HepG2 (cell line): ENCODE data around the gene PRSS21. TPM values are rescaled to one million over a fixed set of nuclear protein-coding genes. Genes with fewer than 3 reads are reported as not detected.

Source experiments
- ATF7-NPFF ChIP-seq: sonication (generic); formaldehyde crosslinking; IDR thresholded peaks from 2 replicates; pipeline ENCODE4 v1.8.1; 2023; ENCODE audit warnings: mild to moderate bottlenecking, low read depth, missing genetic modification reagents, moderate library complexity
- ATRX ChIP-seq: sonication (generic); formaldehyde crosslinking; IDR thresholded peaks from 2 replicates; pipeline ENCODE4 v1.4.0; 2020; ENCODE audit warnings: missing genetic modification reagents, borderline replicate concordance
- CBFB ChIP-seq: sonication (generic); formaldehyde crosslinking; IDR thresholded peaks from 2 replicates; pipeline ENCODE4 v1.4.0; 2020; ENCODE audit warnings: missing genetic modification reagents
- DNMT3B ChIP-seq: conservative IDR thresholded peaks from 2 replicates; pipeline ENCODE4 v1.6.1; 2016; ENCODE audit warnings: missing biosample characterization, control low read depth
- GABPA ChIP-seq, 2 experiments: IDR thresholded peaks; 2 replicates each; pipeline ENCODE4 v1.6.1; 2011 to 2016; ENCODE audit warnings: low read depth in 2 of 2, low read length in 1 of 2, missing biosample characterization in 1 of 2, missing genetic modification characterization in 1 of 2
- KLF16 ChIP-seq, 2 experiments: sonication (generic) in 1 of 2; formaldehyde crosslinking in 1 of 2; IDR thresholded peaks; 2 replicates each; pipeline versions ENCODE4 v1.6.1 to v1.8.0; 2016 to 2023; ENCODE audit warnings: missing genetic modification reagents in 2 of 2, missing compliant biosample characterization in 1 of 2
- MAFG ChIP-seq: sonication (generic); formaldehyde crosslinking; IDR thresholded peaks from 2 replicates; pipeline ENCODE4 v1.5.1; 2020; ENCODE audit warnings: mild to moderate bottlenecking, missing genetic modification reagents
- MEIS1 ChIP-seq: sonication (generic); formaldehyde crosslinking; IDR thresholded peaks from 2 replicates; pipeline ENCODE4 v1.9.0; 2021; ENCODE audit warnings: mild to moderate bottlenecking, missing genetic modification reagents, moderate library complexity, borderline replicate concordance
- NR3C1 ChIP-seq: sonication (generic); formaldehyde crosslinking; IDR thresholded peaks from 2 replicates; pipeline ENCODE4 v1.4.0; 2020; ENCODE audit warnings: missing genetic modification reagents
- TCF12 ChIP-seq, 2 experiments: fragments of 450-650 bp in 1 of 2; sonication (generic) in 1 of 2; formaldehyde crosslinking in 1 of 2; IDR thresholded peaks; 2 replicates each; pipeline versions ENCODE4 v1.6.1 to v1.8.0; 2017 to 2022; ENCODE audit warnings: antibody characterized with exemption in 1 of 2, mild to moderate bottlenecking in 1 of 2, missing genetic modification reagents in 1 of 2, moderate library complexity in 1 of 2
- TMF1 ChIP-seq: sonication (generic); formaldehyde crosslinking; IDR thresholded peaks from 2 replicates; pipeline ENCODE4 v1.8.1; 2022; ENCODE audit warnings: low read depth, missing genetic modification reagents
- ZBTB21 ChIP-seq: sonication (generic); formaldehyde crosslinking; IDR thresholded peaks from 2 replicates; pipeline ENCODE4 v1.4.0; 2020; ENCODE audit warnings: missing genetic modification reagents
- ZNF292 ChIP-seq: sonication (generic); formaldehyde crosslinking; IDR thresholded peaks from 2 replicates; pipeline ENCODE4 v1.8.1; 2022; ENCODE audit warnings: mild to moderate bottlenecking, low read depth, missing genetic modification reagents, borderline replicate concordance
- ZNF296 ChIP-seq: sonication (generic); formaldehyde crosslinking; conservative IDR thresholded peaks from 2 replicates; pipeline ENCODE4 v1.5.0; 2020; ENCODE audit warnings: mild to moderate bottlenecking, missing genetic modification reagents
- ZNF367 ChIP-seq: sonication (generic); formaldehyde crosslinking; IDR thresholded peaks from 2 replicates; pipeline ENCODE4 v1.4.0; 2020; ENCODE audit warnings: missing genetic modification reagents, borderline replicate concordance
- ZNF549 ChIP-seq: sonication (generic); formaldehyde crosslinking; IDR thresholded peaks from 2 replicates; pipeline ENCODE4 v1.5.0; 2020; ENCODE audit warnings: missing genetic modification reagents
- ZNF564 ChIP-seq: sonication (generic); formaldehyde crosslinking; IDR thresholded peaks from 2 replicates; pipeline ENCODE4 v1.8.1; 2023; ENCODE audit warnings: mild to moderate bottlenecking, missing genetic modification reagents
- ZSCAN21 ChIP-seq: sonication (generic); formaldehyde crosslinking; IDR thresholded peaks from 2 replicates; pipeline ENCODE4 v1.8.0; 2022; ENCODE audit warnings: mild to moderate bottlenecking, missing genetic modification reagents, moderate library complexity, borderline replicate concordance
- polyA plus RNA-seq, 8 experiments: library from polyadenylated mRNA; depleted of rRNA in 3 of 8; stranded (reverse) in 7 of 8; unstranded in 1 of 8; fragments of >200 nt; fragmentation: Illumina TruSeq in 4 of 8; extraction: Trizol in 4 of 8; gene quantifications; 2 replicates each; pipeline versions ENCODE4 v1.2.1 to v1.2.3, GENCODE V29; 2011 to 2016; ENCODE audit warnings: low read depth in 4 of 8, missing spikeins in 1 of 8, mixed read lengths in 1 of 8; ENCODE audit not compliant: insufficient read depth in 1 of 8
- total RNA-seq, 5 experiments: library from RNA; depleted of rRNA; stranded (reverse); fragments of >200 nt; fragmentation: Illumina TruSeq; extraction: Trizol; gene quantifications; 2 replicates each; pipeline ENCODE4 v1.2.3, GENCODE V29; 2016; ENCODE audit warnings: low read depth in 1 of 5
- TF ChIP-seq, protein P1 (sequence below): sonication (generic); formaldehyde crosslinking; IDR thresholded peaks from 2 replicates; pipeline ENCODE4 v1.5.0; 2020; ENCODE audit warnings: mild to moderate bottlenecking, missing genetic modification reagents, moderate library complexity
- TF ChIP-seq, protein P2 (sequence below): sonication (generic); formaldehyde crosslinking; IDR thresholded peaks from 2 replicates; pipeline ENCODE4 v1.4.0; 2020; ENCODE audit warnings: mild to moderate bottlenecking, missing genetic modification reagents
- TF ChIP-seq, protein P3 (sequence below): sonication (generic); formaldehyde crosslinking; IDR thresholded peaks from 2 replicates; pipeline ENCODE4 v1.4.0; 2020; ENCODE audit warnings: missing genetic modification reagents, borderline replicate concordance
- TF ChIP-seq, protein P4 (sequence below): sonication (generic); formaldehyde crosslinking; IDR thresholded peaks from 2 replicates; pipeline ENCODE4 v1.4.0; 2020; ENCODE audit warnings: mild to moderate bottlenecking, missing genetic modification reagents

PRSS21 gene
- total and polyA plus RNA-seq, 2 of the 13 experiments (the other 11 are each of a cell fraction or from before 2014, with no cell fraction given): not detected

DNA sequence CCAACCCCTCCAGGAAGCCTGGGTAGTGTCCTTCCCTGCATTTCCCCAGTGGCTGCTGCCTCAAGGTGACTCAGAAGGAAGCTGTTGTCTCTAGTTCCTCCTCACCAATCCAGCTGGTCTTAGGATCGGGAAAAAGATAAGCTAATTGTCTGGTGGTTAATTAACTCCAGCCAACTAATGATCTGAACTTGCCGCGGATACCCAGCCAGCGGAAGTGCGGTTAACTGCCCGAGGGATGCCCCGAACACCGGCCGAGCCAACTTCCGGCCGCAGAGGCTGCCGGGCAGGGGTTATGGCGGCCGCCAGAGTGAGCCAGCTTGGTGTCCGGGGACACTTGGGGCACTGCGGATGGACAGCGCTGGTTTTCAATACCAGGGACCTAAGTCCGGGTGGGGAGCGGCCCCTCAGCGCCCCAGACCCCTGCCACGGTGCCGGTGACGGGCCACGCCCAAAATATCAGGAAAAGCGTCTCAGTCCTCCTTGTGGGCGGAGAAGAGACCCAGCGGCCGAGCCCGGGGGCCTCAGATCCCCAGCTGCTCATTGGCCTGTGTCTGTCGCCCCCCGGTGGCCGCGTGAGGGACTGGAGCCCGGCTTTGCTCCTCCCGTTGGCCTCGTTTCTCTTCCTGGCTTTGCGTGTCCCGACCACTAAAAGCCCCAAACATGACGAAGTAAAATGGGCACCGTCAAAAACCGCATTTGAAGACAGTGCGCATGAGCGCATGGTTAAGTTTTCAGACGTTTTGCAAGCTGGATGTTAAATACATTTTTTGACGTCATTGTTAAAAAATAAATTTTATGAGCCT, 51.2 kb downstream of the PRSS21 start (continued):
- TF ChIP-seq MEIS1 (CRISPR knock-in tag) (peak; percentile 38; the same call in 1 of the 2 replicates), NR3C1 (CRISPR knock-in tag) (no peak), KLF16 (CRISPR knock-in tag; IDR thresholded peaks at IDR 0.05) (peak in 1 of 2 experiments; percentile 88; a peak in 2 of 4 replicates), ZSCAN21 (0 out of 2 replicates have a peak, but pooled peaks have one; percentile 30), DNMT3B (CRISPR knock-in tag) (no peak), ZNF296 (CRISPR knock-in tag) (no peak), ATRX (CRISPR knock-in tag) (no peak), ZNF549 (CRISPR knock-in tag) (no peak; the same call in 1 of the 2 replicates), ATF7-NPFF (peak; percentile 48; the same call in 1 of the 2 replicates), TMF1 (CRISPR knock-in tag) (0 out of 2 replicates have a peak, but pooled peaks have one; percentile 69), ZBTB21 (CRISPR knock-in tag) (peak; percentile 73; the same call in 1 of the 2 replicates), ZNF292 (CRISPR knock-in tag) (0 out of 2 replicates have a peak, but pooled peaks have one; percentile 27), ZNF564 (CRISPR knock-in tag) (0 out of 2 replicates have a peak, but pooled peaks have one; percentile 60), MAFG (CRISPR knock-in tag) (no peak), TCF12 (IDR thresholded peaks at IDR 0.05) (no peak), TCF12 (CRISPR knock-in tag; IDR thresholded peaks at IDR 0.05) (0 out of 2 replicates have a peak, but pooled peaks have one; percentile 29), ZNF367 (0 out of 2 replicates have a peak, but pooled peaks have one; percentile 25), GABPA (IDR thresholded peaks at IDR 0.05; ENCODE audit: low read depth, low read length) (peak; percentile 90), GABPA (CRISPR knock-in tag; IDR thresholded peaks at IDR 0.05; ENCODE audit: low read depth) (peak; percentile 98), CBFB (CRISPR knock-in tag) (peak; percentile 82; the same call in 1 of the 2 replicates)
- TF ChIP-seq, protein P1, sequence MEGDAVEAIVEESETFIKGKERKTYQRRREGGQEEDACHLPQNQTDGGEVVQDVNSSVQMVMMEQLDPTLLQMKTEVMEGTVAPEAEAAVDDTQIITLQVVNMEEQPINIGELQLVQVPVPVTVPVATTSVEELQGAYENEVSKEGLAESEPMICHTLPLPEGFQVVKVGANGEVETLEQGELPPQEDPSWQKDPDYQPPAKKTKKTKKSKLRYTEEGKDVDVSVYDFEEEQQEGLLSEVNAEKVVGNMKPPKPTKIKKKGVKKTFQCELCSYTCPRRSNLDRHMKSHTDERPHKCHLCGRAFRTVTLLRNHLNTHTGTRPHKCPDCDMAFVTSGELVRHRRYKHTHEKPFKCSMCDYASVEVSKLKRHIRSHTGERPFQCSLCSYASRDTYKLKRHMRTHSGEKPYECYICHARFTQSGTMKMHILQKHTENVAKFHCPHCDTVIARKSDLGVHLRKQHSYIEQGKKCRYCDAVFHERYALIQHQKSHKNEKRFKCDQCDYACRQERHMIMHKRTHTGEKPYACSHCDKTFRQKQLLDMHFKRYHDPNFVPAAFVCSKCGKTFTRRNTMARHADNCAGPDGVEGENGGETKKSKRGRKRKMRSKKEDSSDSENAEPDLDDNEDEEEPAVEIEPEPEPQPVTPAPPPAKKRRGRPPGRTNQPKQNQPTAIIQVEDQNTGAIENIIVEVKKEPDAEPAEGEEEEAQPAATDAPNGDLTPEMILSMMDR (CRISPR knock-in tag): peak; percentile 97
- TF ChIP-seq, protein P2, sequence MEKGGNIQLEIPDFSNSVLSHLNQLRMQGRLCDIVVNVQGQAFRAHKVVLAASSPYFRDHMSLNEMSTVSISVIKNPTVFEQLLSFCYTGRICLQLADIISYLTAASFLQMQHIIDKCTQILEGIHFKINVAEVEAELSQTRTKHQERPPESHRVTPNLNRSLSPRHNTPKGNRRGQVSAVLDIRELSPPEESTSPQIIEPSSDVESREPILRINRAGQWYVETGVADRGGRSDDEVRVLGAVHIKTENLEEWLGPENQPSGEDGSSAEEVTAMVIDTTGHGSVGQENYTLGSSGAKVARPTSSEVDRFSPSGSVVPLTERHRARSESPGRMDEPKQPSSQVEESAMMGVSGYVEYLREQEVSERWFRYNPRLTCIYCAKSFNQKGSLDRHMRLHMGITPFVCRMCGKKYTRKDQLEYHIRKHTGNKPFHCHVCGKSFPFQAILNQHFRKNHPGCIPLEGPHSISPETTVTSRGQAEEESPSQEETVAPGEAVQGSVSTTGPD (CRISPR knock-in tag): 0 out of 2 replicates have a peak, but pooled peaks have one; percentile 30
- TF ChIP-seq, protein P3, sequence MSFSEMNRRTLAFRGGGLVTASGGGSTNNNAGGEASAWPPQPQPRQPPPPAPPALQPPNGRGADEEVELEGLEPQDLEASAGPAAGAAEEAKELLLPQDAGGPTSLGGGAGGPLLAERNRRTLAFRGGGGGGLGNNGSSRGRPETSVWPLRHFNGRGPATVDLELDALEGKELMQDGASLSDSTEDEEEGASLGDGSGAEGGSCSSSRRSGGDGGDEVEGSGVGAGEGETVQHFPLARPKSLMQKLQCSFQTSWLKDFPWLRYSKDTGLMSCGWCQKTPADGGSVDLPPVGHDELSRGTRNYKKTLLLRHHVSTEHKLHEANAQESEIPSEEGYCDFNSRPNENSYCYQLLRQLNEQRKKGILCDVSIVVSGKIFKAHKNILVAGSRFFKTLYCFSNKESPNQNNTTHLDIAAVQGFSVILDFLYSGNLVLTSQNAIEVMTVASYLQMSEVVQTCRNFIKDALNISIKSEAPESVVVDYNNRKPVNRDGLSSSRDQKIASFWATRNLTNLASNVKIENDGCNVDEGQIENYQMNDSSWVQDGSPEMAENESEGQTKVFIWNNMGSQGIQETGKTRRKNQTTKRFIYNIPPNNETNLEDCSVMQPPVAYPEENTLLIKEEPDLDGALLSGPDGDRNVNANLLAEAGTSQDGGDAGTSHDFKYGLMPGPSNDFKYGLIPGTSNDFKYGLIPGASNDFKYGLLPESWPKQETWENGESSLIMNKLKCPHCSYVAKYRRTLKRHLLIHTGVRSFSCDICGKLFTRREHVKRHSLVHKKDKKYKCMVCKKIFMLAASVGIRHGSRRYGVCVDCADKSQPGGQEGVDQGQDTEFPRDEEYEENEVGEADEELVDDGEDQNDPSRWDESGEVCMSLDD (CRISPR knock-in tag): 0 out of 2 replicates have a peak, but pooled peaks have one; percentile 20
- TF ChIP-seq, protein P4, sequence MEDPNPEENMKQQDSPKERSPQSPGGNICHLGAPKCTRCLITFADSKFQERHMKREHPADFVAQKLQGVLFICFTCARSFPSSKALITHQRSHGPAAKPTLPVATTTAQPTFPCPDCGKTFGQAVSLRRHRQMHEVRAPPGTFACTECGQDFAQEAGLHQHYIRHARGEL (CRISPR knock-in tag): peak; percentile 78; the same call in 1 of the 2 replicates
